SK-MEL-5 (cell line): ENCODE data around the gene EXOG. TPM values are rescaled to one million over a fixed set of nuclear protein-coding genes. Genes with fewer than 3 reads are reported as not detected.

Experiments
- DNase-seq: peaks from one replicate; pipeline ENCODE4 v3.0.0-alpha.2; 2016; ENCODE audit warnings: low read depth, low spot score
- in situ Hi-C: cut with HindIII; loops from 2 replicates; pipeline ENCODE4 v1.10.0; 2016; ENCODE audit warnings: low sequenced_read_pairs, high pct_unique_total_duplicates, low pct_unique_long_range_greater_than_20kb
- total RNA-seq: library from RNA; depleted of rRNA; stranded (reverse); fragments of >200 nt; shearing (Covaris generic); gene quantifications from 2 replicates; pipeline ENCODE4 v1.2.3, GENCODE V29; 2014

EXOG gene
- total RNA-seq, 1 experiment from 2014 or later = 6.1 TPM

DNA sequence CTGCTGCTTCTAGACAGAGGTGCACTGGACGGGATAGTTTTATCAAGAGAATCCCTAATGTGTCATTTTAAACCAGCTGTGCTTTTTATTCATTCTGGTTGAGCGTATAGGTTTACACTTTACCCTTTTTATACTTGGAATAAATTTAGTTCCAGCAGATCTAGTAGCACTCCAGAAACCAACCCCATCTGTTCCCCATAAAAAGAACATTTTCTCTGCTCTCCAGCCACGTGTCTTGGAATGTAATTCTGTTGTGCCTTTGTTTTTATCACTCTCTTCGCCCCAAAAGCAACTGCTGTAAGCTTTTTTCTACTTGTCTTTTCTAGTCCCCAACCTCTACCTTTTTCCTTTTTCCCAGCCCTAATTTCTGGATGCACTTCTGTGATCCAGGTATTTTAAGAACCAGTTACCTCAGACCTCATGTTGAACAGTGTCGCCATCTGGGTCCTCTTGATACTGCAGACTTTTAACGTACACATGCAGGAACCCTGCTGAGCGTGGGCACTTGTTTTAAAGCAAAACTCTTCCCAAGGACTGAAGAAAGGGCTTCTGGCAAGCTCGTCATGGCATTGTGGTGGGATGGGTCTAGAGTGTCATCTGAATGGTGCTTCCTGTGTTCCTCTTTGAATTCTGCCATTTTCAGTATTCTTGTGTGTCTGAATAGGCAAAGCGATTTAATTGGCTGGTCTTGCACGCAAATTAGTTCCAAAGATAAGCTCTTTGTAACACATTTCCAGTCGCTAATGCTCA is 5.7 kb upstream of the EXOG start:
- in situ Hi-C loops = no loop called here
- DNase-seq = no peak

DNA sequence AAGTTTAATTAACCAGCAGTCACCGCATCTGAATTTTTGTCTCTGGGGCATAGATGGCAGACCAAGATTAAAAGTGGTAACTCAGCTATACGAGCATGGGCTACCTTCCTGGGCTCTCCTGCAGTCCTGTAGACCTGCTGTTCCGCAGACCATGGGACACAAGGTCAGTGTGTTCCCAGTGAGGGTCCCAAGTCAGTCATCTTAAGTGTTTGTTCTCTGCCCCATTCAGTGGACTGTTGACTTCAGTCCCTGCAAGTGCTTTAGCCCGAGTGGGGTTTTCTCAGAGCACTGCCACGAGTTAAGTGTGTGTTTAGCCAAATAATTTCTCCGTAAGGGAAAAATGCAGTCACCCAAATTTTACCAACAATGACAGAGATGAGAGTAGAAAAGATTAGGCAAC is 4.9 kb upstream of the EXOG start:
- in situ Hi-C loops = no loop called here
- DNase-seq = no peak

DNA sequence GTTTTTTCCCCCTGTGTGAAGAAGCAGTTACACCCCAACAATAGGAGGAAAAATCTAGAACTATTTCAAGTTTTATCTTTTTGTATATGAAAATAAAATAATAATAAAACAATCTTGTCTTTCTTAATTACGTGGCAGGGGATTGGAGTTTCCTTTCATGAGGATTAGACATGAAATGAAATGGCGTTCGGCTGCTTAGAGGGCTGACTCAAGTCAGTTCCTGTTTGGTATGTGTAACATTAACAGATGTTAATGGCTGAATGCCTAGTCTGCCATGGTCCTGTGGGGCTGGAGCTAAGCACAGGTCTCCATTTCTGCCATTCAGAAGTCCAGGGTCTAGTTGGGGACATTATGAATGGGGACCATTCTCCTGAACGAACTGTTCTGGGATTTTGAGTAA is 3.1 kb upstream of the EXOG start:
- in situ Hi-C loops = no loop called here
- no peak for DNase-seq

DNA sequence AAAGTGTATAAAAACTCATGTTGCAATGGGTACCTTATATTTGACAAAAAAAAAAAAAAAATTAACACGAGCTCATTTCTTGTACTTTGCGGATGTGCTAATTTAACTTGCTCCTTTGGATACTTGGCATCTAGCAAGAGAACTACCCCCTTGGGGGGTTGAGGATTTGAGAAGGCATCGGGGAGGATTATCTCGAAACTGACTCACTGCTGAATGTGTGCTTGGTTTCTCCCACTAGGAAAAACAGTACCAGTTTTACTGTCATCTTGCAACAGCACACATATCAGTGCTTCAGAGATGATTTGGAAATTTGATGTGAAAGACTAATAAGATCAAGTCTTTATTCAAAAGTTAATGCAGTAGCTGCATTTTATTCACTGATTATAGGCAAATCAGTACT is 891 bp downstream of the EXOG start:
- DNase-seq = no peak
- in situ Hi-C loops = no loop called here

DNA sequence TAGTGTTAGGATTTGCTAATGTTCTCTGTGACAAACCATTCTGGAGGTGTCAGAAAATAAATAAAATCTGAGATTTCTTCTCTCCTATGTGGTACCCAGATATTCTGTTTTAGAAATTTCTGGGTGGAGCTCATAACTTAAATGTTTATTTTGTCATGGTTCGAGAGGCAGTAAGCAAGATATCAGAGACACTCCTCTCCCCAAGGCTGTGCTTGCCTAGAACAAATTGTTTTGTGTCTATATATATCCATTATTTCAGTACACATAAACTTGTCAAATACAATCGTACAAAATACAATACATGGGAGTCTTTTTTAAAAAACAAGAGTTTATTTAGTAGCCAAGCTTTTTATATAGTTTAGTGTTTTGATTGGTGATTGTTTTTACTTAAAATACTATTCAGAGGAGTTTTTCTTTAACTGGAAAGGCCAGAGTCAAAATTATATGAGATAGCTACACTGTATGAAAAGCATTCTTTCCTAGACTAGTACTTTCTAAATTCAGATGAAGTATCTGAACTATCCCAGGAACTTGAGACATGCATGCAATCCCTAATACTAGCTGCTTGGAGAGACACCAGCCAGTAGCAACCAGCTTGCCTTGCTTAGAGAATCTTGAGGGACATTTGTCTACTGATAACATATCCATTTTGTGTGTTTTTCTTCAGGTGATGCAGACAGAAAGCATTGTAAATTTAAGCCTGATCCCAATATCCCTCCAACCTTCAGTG is 4.7 kb downstream of the EXOG start:
- in situ Hi-C loops = loop anchor here (25.0 kb wide), 1 partner anchor 161 kb away; no protein-coding TSS in a partner anchor
- no peak for DNase-seq

DNA sequence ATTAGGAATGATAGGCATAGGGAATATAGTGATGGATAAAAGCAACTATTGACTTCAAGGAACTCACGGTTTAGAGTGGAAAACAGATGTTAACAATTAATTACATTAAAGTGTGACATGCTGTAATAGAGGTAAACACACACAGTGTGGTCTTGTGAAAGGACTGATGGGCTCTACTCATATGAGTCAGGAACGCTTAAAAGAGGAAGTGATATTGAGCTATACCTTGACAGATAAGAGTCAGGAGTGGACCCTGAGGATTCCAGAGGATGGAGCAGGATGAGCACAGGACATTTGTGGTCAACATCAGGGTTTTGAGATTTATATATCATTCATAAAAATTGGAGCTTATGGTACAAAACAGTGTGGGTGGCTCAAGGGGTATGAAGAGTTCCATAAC is 11.0 kb downstream of the EXOG start:
- in situ Hi-C loops = loop anchor here (25.0 kb wide), 1 partner anchor 155 kb away; no protein-coding TSS in a partner anchor
- no peak for DNase-seq

DNA sequence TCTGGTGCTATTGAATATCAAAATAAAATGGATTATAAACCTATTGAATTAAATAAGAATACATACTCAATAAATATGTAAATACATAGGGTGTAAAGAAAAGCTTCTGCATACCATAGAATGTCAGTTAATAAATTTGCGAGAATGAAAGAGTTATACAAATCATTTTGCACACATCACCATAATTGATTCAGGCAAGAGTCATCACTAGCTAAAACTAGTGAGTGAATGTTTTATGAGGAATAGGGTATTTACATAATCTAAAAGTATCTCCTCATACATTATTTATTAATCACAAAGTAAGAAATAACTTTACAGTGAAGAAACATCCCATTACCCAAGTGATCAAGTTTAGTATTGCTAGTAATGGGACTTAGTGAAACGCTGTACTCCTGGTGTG is 13.6 kb downstream of the EXOG start:
- in situ Hi-C loops = loop anchor here (25.0 kb wide), 1 partner anchor 153 kb away; no protein-coding TSS in a partner anchor
- no peak for DNase-seq

DNA sequence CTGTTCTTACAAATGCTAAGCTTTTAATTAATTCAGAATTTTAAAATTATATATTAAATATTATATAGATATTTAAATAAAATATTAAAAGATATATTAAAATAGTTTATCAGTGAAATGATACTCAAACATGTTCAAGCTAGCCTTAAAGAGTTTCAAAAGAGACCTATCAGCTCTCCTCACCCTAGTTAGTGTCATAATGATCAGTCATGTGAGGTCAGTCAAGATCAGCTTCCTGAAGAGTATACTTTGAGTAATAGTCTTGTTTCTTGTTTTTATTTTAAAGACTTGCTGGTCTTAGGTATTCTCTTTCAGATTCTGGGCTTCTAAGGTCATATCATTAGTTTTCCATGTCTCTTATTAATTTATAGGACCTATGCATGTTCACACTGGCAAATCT is 14.5 kb downstream of the EXOG start:
- in situ Hi-C loops = loop anchor here (25.0 kb wide), 1 partner anchor 152 kb away; no protein-coding TSS in a partner anchor
- DNase-seq = no peak

DNA sequence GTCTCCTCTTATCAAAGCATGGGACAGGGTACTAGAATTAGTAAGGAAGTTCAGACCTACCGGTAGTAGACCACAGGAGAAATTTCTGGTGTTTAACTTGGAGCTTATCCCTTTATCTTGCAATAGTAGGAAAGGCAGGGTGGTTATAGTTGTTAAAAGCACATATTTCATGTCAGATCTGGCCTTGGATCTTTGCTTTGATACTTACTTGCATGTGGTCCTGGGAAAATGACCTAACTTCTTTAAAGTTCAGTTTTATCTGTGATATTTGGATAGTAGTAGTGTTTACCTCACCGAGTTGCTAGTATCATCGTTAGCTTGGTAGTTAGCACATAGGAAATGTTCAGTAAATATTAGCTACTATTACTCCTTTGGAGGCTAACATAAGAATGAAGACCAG is 15.4 kb downstream of the EXOG start:
- in situ Hi-C loops = loop anchor here (25.0 kb wide), 1 partner anchor 151 kb away; no protein-coding TSS in a partner anchor

DNA sequence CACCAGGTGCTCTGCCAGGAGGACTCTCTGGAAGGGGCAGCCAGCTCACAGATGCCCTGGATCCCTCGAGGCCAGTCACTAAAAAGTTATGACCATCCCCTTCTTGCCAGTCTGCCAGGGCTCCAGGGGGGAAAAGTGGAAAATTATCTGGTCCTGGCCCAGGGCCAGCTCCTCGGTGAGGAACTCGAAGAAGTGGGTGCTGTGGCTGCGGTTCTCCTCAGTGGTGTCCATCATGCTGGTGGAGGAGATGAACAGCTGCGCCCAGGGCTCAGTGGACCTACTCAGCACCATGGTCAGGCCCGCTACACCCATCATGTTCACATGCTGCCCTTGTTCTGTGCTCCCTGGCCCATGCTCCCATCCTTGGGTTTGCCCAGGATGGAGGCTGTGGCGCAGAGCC is 19.2 kb downstream of the EXOG start:
- DNase-seq = no peak
- in situ Hi-C loops = loop anchor here (25.0 kb wide), 1 partner anchor 147 kb away; no protein-coding TSS in a partner anchor

More for the DNA sequence above, 15.4 kb downstream of the EXOG start:
- no peak for DNase-seq

DNA sequence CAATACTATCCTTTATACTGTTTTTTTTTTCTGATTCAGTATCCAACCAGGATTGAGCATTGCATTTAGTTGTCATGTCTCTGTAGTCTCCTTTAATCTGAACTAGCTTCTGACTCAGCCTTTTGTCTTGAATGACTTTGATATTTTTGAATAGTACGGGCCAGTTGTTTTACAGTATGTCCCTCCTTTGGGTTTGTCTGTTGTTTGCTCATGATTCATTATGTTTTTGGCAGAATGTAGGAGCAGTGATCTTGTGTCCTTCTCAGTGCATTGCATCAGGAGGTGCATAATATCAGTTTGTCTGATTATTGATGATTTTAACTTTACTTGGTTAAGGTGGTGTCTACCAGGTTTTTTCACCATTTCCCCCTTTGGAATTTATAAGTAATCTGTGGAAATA is 20.5 kb downstream of the EXOG start:
- in situ Hi-C loops = loop anchor here (25.0 kb wide), 1 partner anchor 146 kb away; no protein-coding TSS in a partner anchor
- no peak for DNase-seq

DNA sequence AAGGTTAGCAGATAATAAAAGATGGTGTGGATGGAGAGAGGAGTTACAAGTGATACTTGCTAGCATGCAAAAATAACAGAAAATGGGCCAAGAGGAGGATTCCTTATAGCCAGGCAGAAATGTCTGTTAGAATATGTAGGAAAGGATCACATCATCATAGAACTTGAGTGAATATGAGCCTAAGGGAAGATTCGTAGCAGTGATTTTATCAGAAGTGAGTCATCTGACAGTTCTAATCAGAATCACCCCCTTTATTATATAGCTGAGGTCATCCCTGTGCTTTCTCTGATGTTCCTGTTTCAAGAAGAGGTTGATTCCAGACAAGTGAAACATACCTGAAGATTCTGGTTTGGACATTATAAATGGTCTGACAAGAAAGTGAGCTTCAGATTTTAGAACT is 22.9 kb downstream of the EXOG start:
- no peak for DNase-seq
- in situ Hi-C loops = loop anchor here (25.0 kb wide), 1 partner anchor 143 kb away; no protein-coding TSS in a partner anchor

DNA sequence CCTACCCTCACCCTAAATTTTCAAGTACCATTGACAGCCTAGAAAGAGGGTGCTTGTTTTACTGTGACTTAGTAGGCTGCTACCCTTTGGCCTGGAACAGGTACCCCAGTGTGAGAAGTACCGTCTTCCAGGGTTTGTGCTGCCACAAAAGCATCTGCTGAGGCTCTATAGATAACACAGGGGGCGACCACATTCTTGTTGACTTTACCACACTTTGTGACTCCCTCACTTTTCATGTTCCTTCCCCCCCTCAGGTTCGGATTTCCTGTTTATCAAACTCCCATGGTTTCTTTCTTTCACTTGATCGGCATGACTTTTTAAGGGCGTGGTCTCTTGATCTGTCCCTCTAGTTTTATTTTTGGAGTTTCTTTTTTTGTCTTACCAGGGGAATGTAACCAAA is 23.5 kb downstream of the EXOG start:
- in situ Hi-C loops = loop anchor here (25.0 kb wide), 1 partner anchor 143 kb away; no protein-coding TSS in a partner anchor
- no peak for DNase-seq

DNA sequence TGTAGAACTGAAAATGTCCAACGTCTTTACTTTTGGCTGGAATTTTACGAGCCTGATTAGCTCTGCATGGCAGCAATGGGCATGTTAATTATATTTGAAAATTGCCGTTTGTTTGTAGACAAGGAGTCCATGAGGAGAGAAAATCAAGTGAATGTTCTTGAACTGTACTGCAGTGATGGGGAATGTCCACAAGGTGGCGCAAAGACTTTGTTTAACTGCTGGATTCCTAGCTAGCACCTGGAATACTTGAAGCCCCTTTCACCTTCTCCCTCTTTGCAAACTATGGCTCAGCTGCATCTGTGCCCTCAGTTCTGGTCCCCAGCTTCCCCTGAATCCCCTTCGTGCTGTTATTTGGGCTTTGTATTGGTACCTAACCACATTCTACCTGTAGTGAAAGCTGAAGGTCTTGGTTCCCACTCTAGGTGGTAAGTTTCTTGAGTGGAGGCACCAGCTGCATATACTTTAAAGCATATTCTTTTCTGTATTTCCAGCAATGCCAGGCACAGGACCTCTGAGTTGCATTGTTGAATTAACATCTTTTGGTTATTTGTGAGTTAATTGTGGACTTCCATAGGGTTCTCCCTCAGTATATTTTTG is 25.3 kb downstream of the EXOG start:
- in situ Hi-C loops = loop anchor here (25.0 kb wide), 1 partner anchor 141 kb away; no protein-coding TSS in a partner anchor
- peak; percentile 75 for DNase-seq

DNA sequence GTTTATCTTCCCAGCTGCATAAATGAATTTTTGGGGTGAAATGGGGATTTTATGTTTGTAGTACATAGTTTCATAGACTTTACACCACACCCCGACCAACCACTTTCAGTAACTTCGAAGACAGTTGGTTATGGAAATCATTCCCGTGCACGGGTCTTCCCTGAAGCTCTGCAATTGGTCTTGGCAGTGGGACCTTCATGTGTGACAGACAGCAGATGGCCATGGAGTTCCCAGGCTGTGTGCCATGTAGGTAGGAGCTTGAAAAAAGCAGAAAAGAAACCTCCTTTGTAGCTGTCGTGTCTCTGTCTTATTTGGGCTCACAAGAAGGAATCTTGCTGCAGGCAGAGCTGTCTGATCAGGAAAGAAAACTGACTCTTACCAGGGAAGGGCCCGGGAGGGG is 25.9 kb downstream of the EXOG start:
- in situ Hi-C loops = loop anchor here (25.0 kb wide), 1 partner anchor 140 kb away; no protein-coding TSS in a partner anchor
- DNase-seq = no peak

DNA sequence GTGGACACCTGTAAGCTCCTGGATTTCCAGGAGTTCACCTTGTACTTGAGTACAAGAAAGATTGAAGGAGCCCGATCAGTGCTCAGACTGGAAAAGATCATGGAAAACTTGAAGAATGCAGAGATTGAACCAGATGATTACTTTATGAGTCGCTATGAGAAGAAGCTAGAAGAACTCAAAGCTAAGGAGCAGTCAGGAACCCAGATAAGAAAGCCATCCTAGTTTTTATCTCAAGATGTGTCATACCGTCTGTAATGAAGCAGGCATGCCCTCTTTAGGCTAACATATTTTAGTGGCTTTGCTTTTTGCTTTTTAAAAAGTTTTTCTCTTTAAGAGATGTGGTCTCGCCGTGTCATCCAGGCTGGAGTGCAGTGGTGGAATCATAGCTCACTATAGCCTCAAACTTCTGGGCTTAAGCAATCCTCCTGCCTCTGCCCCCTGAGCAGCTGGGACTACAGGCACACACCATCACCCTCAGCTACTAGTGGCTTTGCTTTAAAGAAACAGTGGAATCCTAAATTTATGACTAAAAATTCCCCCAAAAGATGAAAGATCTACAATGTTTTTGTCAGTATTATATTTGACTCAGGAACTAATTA is 28.1 kb downstream of the EXOG start:
- in situ Hi-C loops = loop anchor here (25.0 kb wide), 1 partner anchor 138 kb away; no protein-coding TSS in a partner anchor
- no peak for DNase-seq

DNA sequence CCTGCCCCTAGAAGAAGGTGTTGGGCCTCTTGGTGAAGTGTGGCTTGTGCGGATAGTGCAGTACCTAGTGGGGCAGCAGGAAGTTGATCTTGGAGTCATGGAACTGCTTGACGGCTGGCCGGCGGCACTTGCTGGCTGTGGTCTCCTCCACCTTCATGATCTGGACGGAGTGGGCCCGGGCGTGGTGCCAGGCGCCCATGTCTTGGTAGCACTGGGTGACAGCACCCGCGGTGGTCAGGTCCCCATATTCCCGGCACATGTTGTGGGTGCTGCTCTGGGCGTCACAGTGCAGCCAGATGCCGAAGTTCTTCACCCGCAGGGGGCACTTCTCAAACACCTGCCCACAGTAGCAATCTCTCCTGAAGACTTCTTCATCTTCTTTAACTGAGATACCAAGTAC is 30.7 kb downstream of the EXOG start:
- in situ Hi-C loops = no loop called here
- no peak for DNase-seq

DNA sequence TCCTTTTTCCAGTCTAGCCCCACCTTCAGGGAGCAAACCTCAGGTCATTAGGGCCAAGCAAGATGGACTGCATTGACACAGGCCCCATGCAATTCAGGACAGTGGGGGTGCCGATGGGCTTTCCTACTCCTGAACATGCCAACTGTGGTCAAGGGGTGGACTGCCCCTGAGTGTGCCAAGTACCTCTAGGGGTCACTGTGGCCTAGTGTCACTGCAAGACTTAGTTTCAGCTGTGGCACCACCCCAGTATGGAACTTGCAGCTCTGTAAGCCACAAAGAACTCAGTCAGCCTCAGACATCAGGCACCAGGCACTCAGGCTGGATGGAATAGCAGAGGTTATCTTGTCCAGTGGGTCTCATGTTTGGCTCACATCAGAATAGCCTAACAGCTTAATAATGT is 32.3 kb downstream of the EXOG start:
- in situ Hi-C loops = no loop called here
- peak; percentile 41 for DNase-seq
